Smooth muscle cell (in vitro differentiated cells): ENCODE results near the gene CCRL2. TPM values are rescaled to one million over a fixed set of nuclear protein-coding genes. Genes with fewer than 3 reads are reported as not detected.

ENCODE experiments used
- DNase-seq: peaks from one replicate; lab custom pipeline; 2025; ENCODE audit not compliant: unreplicated experiment; lab: John Stamatoyannopoulos, UW
- H2AFZ ChIP-seq: fragments of 200-600 bp; sonication (generic); 2 replicates; pipeline ENCODE4 v1.6.0; 2016; ENCODE audit warnings: antibody characterized with exemption, low read depth, mild to moderate bottlenecking
- H3F3A ChIP-seq: fragments of 200-600 bp; sonication (generic); 2 replicates; pipeline ENCODE4 v1.6.0; 2017; ENCODE audit warnings: antibody characterized with exemption, low read depth
- H3K27ac ChIP-seq: fragments of 200-600 bp; sonication (generic); 2 replicates; pipeline ENCODE4 v1.5.1; 2016; ENCODE audit warnings: low read depth, mild to moderate bottlenecking
- H3K27me3 ChIP-seq: fragments of 200-600 bp; sonication (generic); 2 replicates; pipeline ENCODE4 v1.6.1; 2016; ENCODE audit warnings: low read depth, mild to moderate bottlenecking
- H3K36me3 ChIP-seq: fragments of 200-600 bp; sonication (generic); 2 replicates; pipeline ENCODE4 v1.5.1; 2016; ENCODE audit warnings: low read depth
- H3K4me1 ChIP-seq: fragments of 200-600 bp; sonication (generic); 2 replicates; pipeline ENCODE4 v1.5.1; 2016; ENCODE audit warnings: low read depth
- H3K4me2 ChIP-seq: fragments of 200-600 bp; sonication (generic); 2 replicates; pipeline ENCODE4 v1.6.0; 2016; ENCODE audit warnings: mild to moderate bottlenecking
- H3K4me3 ChIP-seq: fragments of 200-600 bp; sonication (generic); 2 replicates; pipeline ENCODE4 v1.5.1; 2016; ENCODE audit warnings: mild to moderate bottlenecking
- H3K79me2 ChIP-seq: fragments of 200-600 bp; sonication (generic); 2 replicates; pipeline ENCODE4 v1.6.0; 2016; ENCODE audit warnings: low read depth, mild to moderate bottlenecking
- H3K9ac ChIP-seq: fragments of 200-600 bp; sonication (generic); 2 replicates; pipeline ENCODE4 v1.6.0; 2016; ENCODE audit warnings: low read depth
- H3K9me3 ChIP-seq: fragments of 200-600 bp; sonication (generic); replicated peaks from 2 replicates; pipeline ENCODE4 v1.5.1; 2016; ENCODE audit warnings: low read depth
- H4K20me1 ChIP-seq: fragments of 200-600 bp; sonication (generic); 2 replicates; pipeline ENCODE4 v1.6.0; 2016; ENCODE audit warnings: low read depth
- CTCF ChIP-seq: fragments of 200-600 bp; sonication (generic); IDR thresholded peaks from 2 replicates; pipeline ENCODE4 v1.5.1; 2017; ENCODE audit warnings: borderline replicate concordance, mild to moderate bottlenecking, antibody characterized with exemption; ENCODE audit not compliant: insufficient read depth, poor library complexity, severe bottlenecking
- WGBS: methylation state at CpG from one replicate; pipeline ENCODE4 v1.1.7; 2016; ENCODE audit warnings: low lambda C conversion rate; 5-methylcytosine and 5-hydroxymethylcytosine counted together
- polyA plus RNA-seq: library from polyadenylated mRNA; unstranded; fragments of >200 nt; fragmentation: Nextera tagmentation; extraction: Ambion mirVana; gene quantifications from 2 replicates; pipeline ENCODE4 v1.2.1, GENCODE V29; 2016
- total RNA-seq: library from RNA; depleted of rRNA; stranded (reverse); fragments of >200 nt; gene quantifications from 2 replicates; pipeline ENCODE4 v1.2.3, GENCODE V29; 2014

The CCRL2 gene
- total and polyA plus RNA-seq, 2 experiments from 2014 or later: not detected

- Histone ChIP-seq H3K9me3 (no peaks in the 10 kb centered on the region), H3F3A (no peaks in the 10 kb centered on the region), H3K36me3 (no peaks in the 10 kb centered on the region), H3K4me2 (no peak overlapping the region), H4K20me1 (no peaks in the 10 kb centered on the region), H3K27me3 (peaks cover 80% of the 10 kb centered on the region), H3K9ac (no peak overlapping the region), H3K4me3 (no peak overlapping the region), H3K4me1 (no peaks in the 10 kb centered on the region), H3K27ac (no peak overlapping the region), H2AFZ (no peak overlapping the region), H3K79me2 (no peaks in the 10 kb centered on the region)
- no peak for DNase-seq
- 93% methylated on average over 9 of the region's 9 CpGs for WGBS
- TF ChIP-seq CTCF: no peak
Measured at GRCh38 chr3:46409739-46410489, 2.9 kb downstream of the CCRL2 start.

GRCh38 chr3:46410669-46411068 lies 3.6 kb downstream of the CCRL2 start:
- no peak for DNase-seq
- Histone ChIP-seq H3K4me2 (no peak overlapping the region), H3K79me2 (no peaks in the 10 kb centered on the region), H3K36me3 (no peaks in the 10 kb centered on the region), H3K27ac (no peak overlapping the region), H3K27me3 (peaks cover 78% of the 10 kb centered on the region), H4K20me1 (no peaks in the 10 kb centered on the region), H3F3A (no peaks in the 10 kb centered on the region), H3K4me3 (no peak overlapping the region), H3K9ac (no peak overlapping the region), H3K4me1 (no peaks in the 10 kb centered on the region), H3K9me3 (no peaks in the 10 kb centered on the region), H2AFZ (no peak overlapping the region)
- TF ChIP-seq CTCF: no peak
- 83% methylated on average over 2 of the region's 2 CpGs for WGBS

GRCh38 chr3:46411271-46411670 lies 4.2 kb downstream of the CCRL2 start:
- no peaks in the 10 kb centered on the region for H4K20me1 ChIP-seq
- H2AFZ ChIP-seq: no peak overlapping the region
- DNase-seq: no peak
- H3K27ac ChIP-seq: no peak overlapping the region
- no peaks in the 10 kb centered on the region for H3K36me3 ChIP-seq
- TF ChIP-seq CTCF: peak; percentile 21
- no peaks in the 10 kb centered on the region for H3K4me1 ChIP-seq
- WGBS: 96% methylated on average over 2 of the region's 2 CpGs
- peaks cover 72% of the 10 kb centered on the region for H3K27me3 ChIP-seq
- H3K79me2 ChIP-seq: no peaks in the 10 kb centered on the region
- no peaks in the 10 kb centered on the region for H3F3A ChIP-seq
- H3K4me2 ChIP-seq: no peak overlapping the region
- no peak overlapping the region for H3K9ac ChIP-seq
- no peak overlapping the region for H3K4me3 ChIP-seq
- no peaks in the 10 kb centered on the region for H3K9me3 ChIP-seq

GRCh38 chr3:46412786-46413298 lies 5.8 kb downstream of the CCRL2 start:
- H3K79me2 ChIP-seq: no peaks in the 10 kb centered on the region
- 67% methylated on average over 3 of the region's 3 CpGs for WGBS

More at GRCh38 chr3:46412786-46413298, 5.8 kb downstream of the CCRL2 start:
- H3K27ac ChIP-seq: no peak overlapping the region
- TF ChIP-seq CTCF: no peak
- no peak overlapping the region for H3K9ac ChIP-seq
- no peaks in the 10 kb centered on the region for H3K36me3 ChIP-seq
- no peak overlapping the region for H3K4me3 ChIP-seq
- no peak overlapping the region for H3K4me2 ChIP-seq
- no peaks in the 10 kb centered on the region for H4K20me1 ChIP-seq
- no peak overlapping the region for H2AFZ ChIP-seq
- H3F3A ChIP-seq: no peaks in the 10 kb centered on the region
- no peaks in the 10 kb centered on the region for H3K9me3 ChIP-seq
- H3K27me3 ChIP-seq: peaks cover 56% of the 10 kb centered on the region
- no peaks in the 10 kb centered on the region for H3K4me1 ChIP-seq
- no peak for DNase-seq
